H1 (cell line): ENCODE data around the gene DDX41. TPM values are rescaled to one million over a fixed set of nuclear protein-coding genes. Genes with fewer than 3 reads are reported as not detected.

Experiments
- CTCF ChIA-PET: fragments of 300-600 bp; sonication (Branson Sonifier 250); formaldehyde crosslinking; loops from one replicate; lab custom pipeline; 2021; ENCODE audit not compliant: partially characterized antibody; lab: Charles Lee
- POLR2A ChIA-PET: fragments of 300-600 bp; sonication (Branson Sonifier 250); formaldehyde crosslinking; loops from one replicate; lab custom pipeline; 2021; ENCODE audit warnings: inconsistent platforms; ENCODE audit not compliant: partially characterized antibody; lab: Charles Lee
- DNase-seq, 2 experiments: peaks; one replicate each; pipeline versions ENCODE4 v3.0.0 to v3.0.0-alpha.2; 2010 to 2022; ENCODE audit warnings: low spot score in 2 of 2, low read depth in 1 of 2, mixed read lengths in 1 of 2
- FAIRE-seq: peaks from 2 replicates; lab custom pipeline; 2011; peaks lifted over from hg19 to GRCh38; lab: Jason Lieb, UNC
- H2AFZ ChIP-seq: 2 replicates; pipeline ENCODE4 v1.8.1; 2012; ENCODE audit warnings: low read length, inconsistent platforms
- H2AK5ac ChIP-seq: 2 replicates; pipeline ENCODE4 v1.6.1; 2013; ENCODE audit warnings: low read depth, low read length
- H2BK120ac ChIP-seq: replicated peaks from 2 replicates; pipeline ENCODE3; 2013; ENCODE audit warnings: low read depth, low read length, inconsistent platforms
- H2BK12ac ChIP-seq: 2 replicates; pipeline ENCODE4 v1.6.1; 2013; ENCODE audit warnings: low read depth, low read length
- H2BK15ac ChIP-seq: 2 replicates; pipeline ENCODE4 v1.6.1; 2013; ENCODE audit warnings: low read length
- H2BK20ac ChIP-seq: 2 replicates; pipeline ENCODE4 v1.6.1; 2013; ENCODE audit warnings: low read length
- H2BK5ac ChIP-seq: 2 replicates; pipeline ENCODE4 v1.6.1; 2013; ENCODE audit warnings: low read depth, low read length
- H3K14ac ChIP-seq: 2 replicates; pipeline ENCODE4 v1.6.1; 2013; ENCODE audit warnings: inconsistent platforms; ENCODE audit not compliant: insufficient read length
- H3K18ac ChIP-seq: 2 replicates; pipeline ENCODE4 v1.6.1; 2013; ENCODE audit warnings: low read length; ENCODE audit errors: extremely low read depth
- H3K23ac ChIP-seq: 2 replicates; pipeline ENCODE4 v1.6.1; 2013; ENCODE audit warnings: inconsistent platforms; ENCODE audit not compliant: insufficient read length
- H3K23me2 ChIP-seq: 2 replicates; pipeline ENCODE4 v1.6.1; 2013; ENCODE audit warnings: low read depth, low read length
- H3K27ac ChIP-seq: 2 replicates; pipeline ENCODE4 v1.6.1; 2011; ENCODE audit warnings: low read depth, low read length, inconsistent platforms
- H3K27me3 ChIP-seq, 4 experiments: replicated peaks in 1 of 4; 1 replicate in 1 of 4; 2 replicates in 3 of 4; pipeline versions ENCODE4 v1.6.1 to v1.8.1; 2011 to 2013; ENCODE audit warnings: low read length in 3 of 4, mild to moderate bottlenecking in 3 of 4, inconsistent platforms in 2 of 4, mixed read lengths in 2 of 4, moderate library complexity in 1 of 4; ENCODE audit not compliant: control insufficient read depth in 3 of 4, insufficient read depth in 3 of 4; ENCODE audit errors: extremely low read depth in 1 of 4
- H3K36me3 ChIP-seq, 4 experiments: 2 replicates each; pipeline versions ENCODE4 v1.6.1 to v1.8.1; 2011 to 2013; ENCODE audit warnings: mild to moderate bottlenecking in 4 of 4, low read length in 3 of 4, moderate library complexity in 2 of 4, control low read depth in 1 of 4, inconsistent platforms in 1 of 4; ENCODE audit not compliant: insufficient read depth in 4 of 4, control insufficient read depth in 2 of 4
- H3K4ac ChIP-seq: replicated peaks from 2 replicates; pipeline ENCODE3; 2013; ENCODE audit warnings: low read length, low read depth, mixed read lengths, inconsistent platforms; ENCODE audit not compliant: insufficient read length
- H3K4me1 ChIP-seq, 4 experiments: replicated peaks in 1 of 4; 1 replicate in 1 of 4; 2 replicates in 3 of 4; pipeline versions ENCODE4 v1.6.1 to v1.8.1; 2011 to 2013; ENCODE audit warnings: low read length in 3 of 4, inconsistent platforms in 2 of 4, mixed read lengths in 1 of 4; ENCODE audit not compliant: insufficient read depth in 4 of 4, control insufficient read depth in 3 of 4
- H3K4me2 ChIP-seq, 2 experiments: 2 replicates each; pipeline versions ENCODE4 v1.6.1 to v1.8.1; 2011 to 2013; ENCODE audit warnings: low read depth in 2 of 2, low read length in 2 of 2, control low read depth in 1 of 2, inconsistent platforms in 1 of 2, mild to moderate bottlenecking in 1 of 2; ENCODE audit not compliant: insufficient read depth in 1 of 2
- H3K4me3 ChIP-seq, 4 experiments: fragments of 200-600, 300-600 bp in 1 of 4; sonication (generic), shearing (Covaris generic), sonication (Bioruptor Twin) in 1 of 4; 2 replicates each; pipeline versions ENCODE4 v1.5.1 to v1.8.1; 2011 to 2016; ENCODE audit warnings: low read length in 4 of 4, low read depth in 3 of 4, control low read depth in 2 of 4, inconsistent platforms in 2 of 4, mild to moderate bottlenecking in 2 of 4, mixed read lengths in 1 of 4, moderate library complexity in 1 of 4; ENCODE audit not compliant: insufficient read depth in 2 of 4; ENCODE audit errors: extremely low read depth in 1 of 4
- H3K56ac ChIP-seq: replicated peaks from 2 replicates; pipeline ENCODE3; 2013; ENCODE audit warnings: low read depth, mild to moderate bottlenecking, mixed read lengths, low read length, inconsistent platforms; ENCODE audit not compliant: insufficient read length
- H3K79me1 ChIP-seq: 2 replicates; pipeline ENCODE4 v1.6.1; 2013; ENCODE audit warnings: low read depth, low read length, control low read depth
- H3K79me2 ChIP-seq, 2 experiments: 2 replicates each; pipeline versions ENCODE4 v1.6.1 to v1.8.1; 2012 to 2013; ENCODE audit warnings: low read length in 2 of 2, mild to moderate bottlenecking in 2 of 2, inconsistent platforms in 1 of 2; ENCODE audit not compliant: insufficient read depth in 2 of 2, control insufficient read depth in 1 of 2
- H3K9ac ChIP-seq, 4 experiments: replicated peaks in 1 of 4; 1 replicate in 1 of 4; 2 replicates in 3 of 4; pipeline versions ENCODE4 v1.6.1 to v1.8.1; 2011 to 2013; ENCODE audit warnings: low read depth in 3 of 4, low read length in 3 of 4, control low read depth in 2 of 4, mild to moderate bottlenecking in 2 of 4, moderate library complexity in 2 of 4, inconsistent platforms in 1 of 4; ENCODE audit errors: extremely low read depth in 1 of 4
- H3K9me3 ChIP-seq, 2 experiments: 2 replicates each; pipeline versions ENCODE4 v1.6.1 to v1.8.1; 2012 to 2013; ENCODE audit warnings: mild to moderate bottlenecking in 2 of 2, moderate library complexity in 2 of 2, control low read depth in 1 of 2, inconsistent platforms in 1 of 2, low read depth in 1 of 2, low read length in 1 of 2, mixed read lengths in 1 of 2; ENCODE audit not compliant: insufficient read depth in 2 of 2
- H4K20me1 ChIP-seq, 2 experiments: replicated peaks in 1 of 2; 2 replicates each; pipeline versions ENCODE3 to v1.8.1; 2011 to 2013; ENCODE audit warnings: inconsistent platforms in 2 of 2, low read length in 2 of 2, mild to moderate bottlenecking in 1 of 2; ENCODE audit not compliant: insufficient read depth in 2 of 2, control insufficient read depth in 1 of 2
- H4K5ac ChIP-seq: 2 replicates; pipeline ENCODE4 v1.6.1; 2013; ENCODE audit warnings: low read length, low read depth, mixed read lengths, inconsistent platforms; ENCODE audit not compliant: insufficient read length
- H4K8ac ChIP-seq: 2 replicates; pipeline ENCODE4 v1.8.0; 2013; ENCODE audit warnings: mild to moderate bottlenecking, moderate library complexity, low read length, inconsistent platforms; ENCODE audit not compliant: insufficient read depth; ENCODE audit errors: extremely low read depth
- H4K91ac ChIP-seq: replicated peaks from 2 replicates; pipeline ENCODE3; 2013; ENCODE audit warnings: low read length, mixed read lengths, inconsistent platforms; ENCODE audit not compliant: insufficient read length
- KDM4A ChIP-seq: IDR thresholded peaks from one replicate; pipeline ENCODE4 v1.7.1; 2012; ENCODE audit warnings: low read depth, mild to moderate bottlenecking, moderate library complexity, low read length, inconsistent platforms; ENCODE audit not compliant: severe bottlenecking
- MAFK ChIP-seq: IDR thresholded peaks from 2 replicates; pipeline ENCODE4 v1.6.1; 2012; ENCODE audit warnings: low read depth, mild to moderate bottlenecking, improper control_type of control experiment, low read length
- RXRA ChIP-seq: IDR thresholded peaks from 2 replicates; pipeline ENCODE4 v1.6.1; 2011; ENCODE audit warnings: low read depth, mild to moderate bottlenecking, low read length, moderate library complexity; ENCODE audit not compliant: insufficient read depth
- SP4 ChIP-seq: IDR thresholded peaks from 2 replicates; pipeline ENCODE4 v1.6.1; 2012; ENCODE audit warnings: low read length, inconsistent platforms
- SUZ12 ChIP-seq: fragments of 200-600 bp; sonication (generic); IDR thresholded peaks from 2 replicates; pipeline ENCODE4 v1.6.1; 2012; ENCODE audit warnings: mild to moderate bottlenecking, inconsistent platforms, low read length, moderate library complexity, mixed read lengths
- WGBS, 2 experiments: shearing (Covaris generic) in 1 of 2; methylation state at CpG; one replicate each; pipeline versions ENCODE4 v1.1.6 to v1.1.7; 2013 to 2015; ENCODE audit warnings: low lambda C conversion rate in 2 of 2, mixed read lengths in 2 of 2, inconsistent platforms in 1 of 2, low coverage in 1 of 2, missing lambda C conversion rate in 1 of 2; ENCODE audit not compliant: insufficient replicate concordance in 2 of 2, insufficient coverage in 1 of 2, insufficient read length in 1 of 2; ENCODE audit errors: extremely low coverage in 1 of 2, missing lambda C conversion rate in 1 of 2; 5-methylcytosine and 5-hydroxymethylcytosine counted together
- polyA plus RNA-seq, 7 experiments: library from polyadenylated mRNA; depleted of rRNA in 3 of 7; stranded (reverse) in 5 of 7; unstranded in 2 of 7; fragments of >200 nt in 5 of 7; fragments of 200-250 nt in 2 of 7; gene quantifications; 1 replicate in 5 of 7; 2 replicates in 1 of 7; 4 replicates in 1 of 7; pipeline versions ENCODE4 v1.2.1 to v1.2.3, GENCODE V29; 2011 to 2013; ENCODE audit warnings: missing spikeins in 2 of 7, mixed read lengths in 2 of 7
- total RNA-seq: library from RNA; stranded (reverse); fragmentation: NEBNext Ultra II Directional; extraction: Animal tissue kit (Norgen Biotek cat#: 25700); gene quantifications from 2 replicates; pipeline ENCODE4 v1.2.1, GENCODE V29; 2021

The DDX41 gene
- total and polyA plus RNA-seq, 2 of the 8 experiments (the other 6 are each of a cell fraction or from before 2014, with no cell fraction given), result 102 to 135 TPM

GRCh38 chr5:177509381-177509951 is 7.3 kb downstream of the DDX41 start, which contains the start of gene DOK3:
TSS of gene DOK3 (minus strand) at chr5:177509826. CDS start at chr5:177509540, 286 bp downstream.
- Histone ChIP-seq H3K4ac (no peak within 1 kb of the TSS), H2BK12ac (no peak within 1 kb of the TSS; the same call in 1 of the 2 replicates), H3K56ac (no peak within 1 kb of the TSS), H4K20me1 (peaks cover 0 to 17% of the 10 kb centered on the region in 2 experiments), H3K9ac (no peak within 1 kb of the TSS), H3K4me2 (no peak within 1 kb of the TSS), H3K9me3 (no peaks in the 10 kb centered on the region), H3K4me3 (no peak within 1 kb of the TSS), H3K4me1 (peaks cover 0 to 12% (median 9%) of the 10 kb centered on the region in 4 experiments; a peak in 5 of 7 replicates), H2BK15ac (0 out of 2 replicates have a peak within 1 kb of the TSS, but pooled peaks have one; percentile 29), H3K27me3 (no peaks in the 10 kb centered on the region), H2AK5ac (0 out of 2 replicates have a peak within 1 kb of the TSS, but pooled peaks have one; percentile 75), H2BK20ac (no peak within 1 kb of the TSS), H3K79me2 (no peaks in the 10 kb centered on the region), H3K14ac (no peak within 1 kb of the TSS), H2AFZ (no peak within 1 kb of the TSS), H4K91ac (no peak within 1 kb of the TSS), H4K8ac (peak within 1 kb of the TSS; percentile 89; the same call in 1 of the 2 replicates), H3K36me3 (peaks cover 19 to 39% (median 36%) of the 10 kb centered on the region in 4 experiments), H3K27ac (no peak within 1 kb of the TSS), H3K18ac (no peak within 1 kb of the TSS), H2BK5ac (peak within 1 kb of the TSS; percentile 71), H3K23me2 (no peaks in the 10 kb centered on the region), H3K23ac (no peak within 1 kb of the TSS), H4K5ac (no peak within 1 kb of the TSS), H2BK120ac (no peak within 1 kb of the TSS), H3K79me1 (no peaks in the 10 kb centered on the region)
- WGBS, 2 experiments, result 85% methylated on average over 13 of the region's 20 CpGs; no CpG with 5 or more reads in 1 of the 2 experiments
- DNase-seq, result no peak
- ChIA-PET CTCF (interaction anchor here (0.6 to 20.8 kb wide), 7 partner anchors 9 to 743 kb away, joined by 3 to 306 read pairs (median 3); partner anchors contain the start of gene PDLIM7), POLR2A (interaction anchor here (1.5 to 65.5 kb wide), 4 partner anchors 10 to 44 kb away, joined by 3 to 3349 read pairs (median 7); partner anchors contain the start of genes DBN1, FAM193B, PDLIM7 and PRR7)
- no peak for TF ChIP-seq SP4
- no peak for TF ChIP-seq RXRA
- TF ChIP-seq SUZ12, result no peak
- TF ChIP-seq MAFK, result peak; percentile 6; the same call in 1 of the 2 replicates
- no peak for TF ChIP-seq KDM4A
- FAIRE-seq, result no peak
